SU-DHL-6 (cell line): ENCODE measurements around the gene BCL6.

ENCODE experiments used
- CTCF ChIP-seq: fragments of 200-600 bp; sonication (generic); IDR thresholded peaks from one replicate; pipeline ENCODE4 v1.5.1; 2017; ENCODE audit warnings: antibody characterized with exemption, mild to moderate bottlenecking, low read length, moderate library complexity; ENCODE audit not compliant: insufficient read depth, poor library complexity, severe bottlenecking
- EZH2phosphoT487 ChIP-seq: fragments of 200-600 bp; sonication (generic), shearing (Covaris generic); conservative IDR thresholded peaks from 2 replicates; pipeline ENCODE4 v1.6.1; 2018; ENCODE audit warnings: mild to moderate bottlenecking, antibody characterized with exemption, low read length, moderate library complexity, mixed read lengths

GRCh38 chr3:187694801-187695200 lies 50.5 kb downstream of the BCL6 start:
- TF ChIP-seq CTCF (no peak), EZH2phosphoT487 (no peak)
